AG10803 (cell line): ENCODE measurements around the gene RNF13.

Experiments
- DNase-seq: peaks from one replicate; pipeline ENCODE4 v3.0.0; 2010; ENCODE audit warnings: low read depth
- H3K4me3 ChIP-seq: 2 replicates; pipeline ENCODE4 v1.5.1; 2011; ENCODE audit warnings: mild to moderate bottlenecking, low read length, control low read depth
- TF ChIP-seq, protein P1 (sequence below): conservative IDR thresholded peaks from 2 replicates; pipeline ENCODE4 v1.5.1; 2011; ENCODE audit warnings: mild to moderate bottlenecking, low read length, control low read depth, inconsistent platforms

Gene RNF13, protein sequence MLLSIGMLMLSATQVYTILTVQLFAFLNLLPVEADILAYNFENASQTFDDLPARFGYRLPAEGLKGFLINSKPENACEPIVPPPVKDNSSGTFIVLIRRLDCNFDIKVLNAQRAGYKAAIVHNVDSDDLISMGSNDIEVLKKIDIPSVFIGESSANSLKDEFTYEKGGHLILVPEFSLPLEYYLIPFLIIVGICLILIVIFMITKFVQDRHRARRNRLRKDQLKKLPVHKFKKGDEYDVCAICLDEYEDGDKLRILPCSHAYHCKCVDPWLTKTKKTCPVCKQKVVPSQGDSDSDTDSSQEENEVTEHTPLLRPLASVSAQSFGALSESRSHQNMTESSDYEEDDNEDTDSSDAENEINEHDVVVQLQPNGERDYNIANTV

GRCh38 chr3:149812606-149813366, at the start of gene RNF13:
TSS of gene RNF13 (plus strand) at chr3:149813215. CDS start at chr3:149846027, 32,812 bp downstream.
- H3K4me3 ChIP-seq = peak within 1 kb of the TSS; percentile 83
- TF ChIP-seq, protein P1, sequence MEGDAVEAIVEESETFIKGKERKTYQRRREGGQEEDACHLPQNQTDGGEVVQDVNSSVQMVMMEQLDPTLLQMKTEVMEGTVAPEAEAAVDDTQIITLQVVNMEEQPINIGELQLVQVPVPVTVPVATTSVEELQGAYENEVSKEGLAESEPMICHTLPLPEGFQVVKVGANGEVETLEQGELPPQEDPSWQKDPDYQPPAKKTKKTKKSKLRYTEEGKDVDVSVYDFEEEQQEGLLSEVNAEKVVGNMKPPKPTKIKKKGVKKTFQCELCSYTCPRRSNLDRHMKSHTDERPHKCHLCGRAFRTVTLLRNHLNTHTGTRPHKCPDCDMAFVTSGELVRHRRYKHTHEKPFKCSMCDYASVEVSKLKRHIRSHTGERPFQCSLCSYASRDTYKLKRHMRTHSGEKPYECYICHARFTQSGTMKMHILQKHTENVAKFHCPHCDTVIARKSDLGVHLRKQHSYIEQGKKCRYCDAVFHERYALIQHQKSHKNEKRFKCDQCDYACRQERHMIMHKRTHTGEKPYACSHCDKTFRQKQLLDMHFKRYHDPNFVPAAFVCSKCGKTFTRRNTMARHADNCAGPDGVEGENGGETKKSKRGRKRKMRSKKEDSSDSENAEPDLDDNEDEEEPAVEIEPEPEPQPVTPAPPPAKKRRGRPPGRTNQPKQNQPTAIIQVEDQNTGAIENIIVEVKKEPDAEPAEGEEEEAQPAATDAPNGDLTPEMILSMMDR = no peak
- peak; percentile 97 for DNase-seq

DNA sequence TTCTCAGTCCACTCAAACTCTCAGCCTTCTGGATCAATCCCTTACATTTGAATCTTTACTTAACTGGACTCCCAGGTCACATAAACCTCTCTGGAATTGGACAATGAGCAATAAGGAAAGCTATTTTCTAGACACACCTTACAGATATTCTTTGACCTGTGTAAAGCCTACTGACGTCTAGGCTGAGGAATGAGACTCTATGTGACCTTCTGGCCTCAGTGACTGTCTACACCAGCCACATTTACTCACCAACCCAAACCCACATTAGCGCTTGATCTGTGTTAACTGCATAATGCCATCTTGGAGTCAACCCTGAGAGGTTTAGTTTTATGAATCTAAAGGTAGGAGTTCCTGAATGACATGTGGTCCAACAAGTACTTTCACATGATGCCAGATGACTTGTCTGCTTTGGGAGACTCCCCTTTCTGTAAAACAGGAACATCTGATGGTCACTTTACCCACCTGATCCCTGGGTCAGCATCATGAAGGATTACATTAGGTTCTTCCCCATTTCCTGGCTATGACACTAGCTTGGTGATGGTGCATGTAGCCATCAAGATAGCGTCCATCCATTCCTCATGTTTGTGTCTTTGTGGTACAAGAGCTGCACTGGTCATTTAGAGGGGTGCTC, 49.3 kb upstream of the RNF13 start:
- DNase-seq = no peak
- TF ChIP-seq, protein P1 = no peak

DNA sequence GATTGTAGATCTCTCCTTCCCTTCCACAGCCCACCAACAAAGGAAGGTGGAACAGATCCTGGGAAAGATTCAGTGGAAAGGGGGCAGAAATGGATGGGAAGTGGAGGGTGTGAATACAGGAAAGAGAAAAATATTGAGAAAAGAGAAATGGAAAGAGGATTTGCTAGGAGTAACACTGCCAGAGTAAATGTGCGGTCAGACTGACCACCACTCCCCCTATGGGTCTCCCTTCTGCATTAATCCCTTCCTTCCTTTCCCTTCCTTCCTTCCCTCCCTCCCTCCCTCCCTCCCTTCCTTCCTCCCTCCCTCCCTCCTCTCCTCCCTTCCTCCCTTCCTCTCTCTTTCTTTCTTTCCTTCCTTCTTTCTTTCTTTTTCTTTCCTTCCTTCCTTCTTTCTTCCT, 48.7 kb upstream of the RNF13 start:
- DNase-seq = no peak
- TF ChIP-seq, protein P1 = no peak
- H3K4me3 ChIP-seq = no peak overlapping the region

More for the DNA sequence above, 49.3 kb upstream of the RNF13 start:
- H3K4me3 ChIP-seq = no peak overlapping the region

DNA sequence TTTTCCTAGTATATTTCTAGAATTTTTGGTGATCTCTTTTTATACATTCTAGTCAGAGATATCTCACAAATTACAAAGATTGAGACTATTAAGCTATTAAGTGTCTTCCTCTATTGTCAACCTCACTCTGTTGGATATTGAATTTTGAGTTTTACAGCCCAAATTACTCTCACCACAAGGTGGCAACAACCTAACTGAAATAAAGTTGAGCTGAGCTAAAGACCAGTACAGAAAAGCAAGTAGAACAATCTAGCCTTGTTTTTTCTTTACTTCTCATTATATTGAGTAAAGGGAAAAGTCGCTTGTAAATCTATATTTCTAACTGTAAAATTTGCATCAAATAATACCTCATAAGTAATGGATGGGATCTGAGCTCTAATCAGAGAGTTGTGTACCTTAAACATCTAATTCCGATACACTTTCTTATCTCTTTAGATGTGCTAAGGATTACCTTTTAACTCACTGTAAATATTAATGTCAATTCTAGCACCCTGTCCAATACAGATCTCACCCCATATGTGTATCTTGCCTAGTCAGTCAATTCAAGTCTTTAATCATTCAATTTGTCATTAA, 47.2 kb upstream of the RNF13 start:
- TF ChIP-seq, protein P1 = peak; percentile 73
- peak; percentile 58 for DNase-seq
- H3K4me3 ChIP-seq = no peak overlapping the region

GRCh38 chr3:149767720-149768119, 45.3 kb upstream of the RNF13 start:
- H3K4me3 ChIP-seq = no peak overlapping the region
- no peak for DNase-seq

GRCh38 chr3:149768704-149769103, 44.3 kb upstream of the RNF13 start:
- H3K4me3 ChIP-seq = no peak overlapping the region
- DNase-seq = no peak
- TF ChIP-seq, protein P1 = no peak

More at GRCh38 chr3:149767720-149768119, 45.3 kb upstream of the RNF13 start:
- TF ChIP-seq, protein P1 = no peak
